Measurements from ENCODE around the gene MPRIP.
"Not testable (repeated sequence)": the region's sequence is repeated elsewhere in the genome, so short reads cannot be mapped to it uniquely, and the experiment has no call there.

The MPRIP gene

DNA sequence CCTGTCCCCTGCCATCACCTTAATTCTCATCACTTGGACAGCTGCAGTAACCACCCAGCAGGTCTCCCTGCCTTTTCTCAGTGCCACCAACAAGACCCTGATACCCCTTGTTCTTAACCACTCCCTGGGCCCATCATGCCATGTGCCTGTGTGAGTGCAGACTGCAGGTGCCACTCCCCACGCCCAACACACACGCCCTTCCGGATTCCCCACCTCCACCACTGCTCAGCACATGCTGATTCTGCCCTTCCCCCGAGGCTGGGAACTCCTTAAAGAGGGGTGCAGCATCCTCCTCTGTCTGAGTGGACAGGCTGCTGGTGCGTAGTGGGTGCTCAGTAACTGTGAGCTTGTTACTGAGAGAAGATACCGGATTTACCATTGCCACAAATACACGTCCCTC lies 111.5 kb downstream of the MPRIP start:
- DNase-seq: no peak

DNA sequence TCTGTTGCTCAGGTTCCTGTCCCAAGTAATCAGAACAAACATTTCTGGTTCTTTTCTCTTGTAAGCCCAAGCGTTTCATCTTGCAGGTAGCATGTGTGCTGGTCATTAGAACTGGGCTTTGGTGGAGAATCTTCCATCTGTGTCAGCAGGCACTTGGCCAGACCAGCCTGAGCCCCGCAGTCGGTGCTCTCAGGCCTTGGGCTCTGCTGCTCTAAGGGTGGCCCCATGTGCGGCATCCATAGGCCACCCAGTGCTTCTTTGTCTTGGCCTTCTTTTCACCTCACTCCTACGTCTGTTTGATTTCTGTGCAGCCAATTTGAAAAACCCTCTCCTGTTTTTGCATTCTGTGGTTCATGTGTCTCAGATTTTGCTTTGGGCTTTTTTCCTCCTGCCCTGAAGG lies 112.3 kb downstream of the MPRIP start:
- DNase-seq: no peak

DNA sequence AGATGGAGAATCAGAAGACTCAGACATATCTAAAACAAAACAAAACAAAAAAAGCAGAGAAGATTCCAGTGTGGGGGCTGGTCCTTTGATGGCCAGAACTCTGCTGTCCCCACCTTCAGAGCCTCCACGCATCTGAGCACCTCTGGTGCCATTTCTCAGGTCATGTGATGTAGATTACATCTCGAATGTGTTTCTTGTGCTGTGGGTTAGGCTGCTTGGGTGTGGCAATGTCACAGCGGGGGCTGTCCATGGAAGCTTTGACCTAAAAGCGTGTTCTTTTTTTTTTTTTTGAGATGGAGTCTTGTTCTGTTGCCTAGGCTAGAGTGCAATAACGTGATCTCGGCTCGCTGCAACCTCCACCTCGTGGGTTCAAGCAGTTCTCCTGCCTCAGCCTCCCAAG lies 112.7 kb downstream of the MPRIP start:
- DNase-seq: no peak

DNA sequence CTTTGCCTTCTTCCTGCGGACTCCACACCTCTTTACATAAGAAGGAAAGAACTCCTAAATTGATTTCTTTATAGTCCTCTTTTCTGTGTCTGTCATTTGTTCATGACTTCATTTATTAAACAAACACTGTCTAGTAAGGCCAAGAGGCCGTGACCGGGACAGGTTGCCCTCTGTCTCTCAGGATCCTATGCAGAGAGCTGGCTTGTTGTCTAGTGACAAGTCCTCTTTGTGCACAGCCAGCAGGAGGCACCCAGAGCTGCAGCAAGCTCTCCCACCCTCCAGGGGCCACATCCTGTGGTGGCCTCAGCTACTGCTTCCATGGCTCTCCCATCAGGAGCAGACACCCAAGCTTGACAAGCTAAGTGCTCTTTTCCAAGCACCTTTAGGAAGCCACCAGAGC lies 113.3 kb downstream of the MPRIP start:
- no peak for DNase-seq

DNA sequence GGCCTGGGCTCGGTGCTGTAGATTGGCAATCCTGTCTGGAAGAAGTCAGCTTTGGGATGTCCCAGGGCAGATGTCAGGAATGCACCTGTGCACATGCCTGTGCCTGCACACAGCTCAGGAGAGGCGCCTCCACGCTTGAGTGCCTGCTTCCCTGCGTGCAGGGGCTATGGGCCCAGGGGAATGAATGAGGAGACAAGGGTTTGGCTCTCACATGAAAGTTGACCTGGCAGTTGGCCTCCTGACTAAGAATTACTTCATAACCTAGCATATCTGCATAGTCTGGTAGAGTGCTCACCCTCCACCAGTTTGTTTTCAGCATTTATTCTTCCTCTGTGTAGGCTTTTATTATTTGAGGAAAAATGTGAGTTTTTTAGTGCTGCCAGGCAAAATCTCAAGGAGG lies 113.8 kb downstream of the MPRIP start:
- no peak for DNase-seq

DNA sequence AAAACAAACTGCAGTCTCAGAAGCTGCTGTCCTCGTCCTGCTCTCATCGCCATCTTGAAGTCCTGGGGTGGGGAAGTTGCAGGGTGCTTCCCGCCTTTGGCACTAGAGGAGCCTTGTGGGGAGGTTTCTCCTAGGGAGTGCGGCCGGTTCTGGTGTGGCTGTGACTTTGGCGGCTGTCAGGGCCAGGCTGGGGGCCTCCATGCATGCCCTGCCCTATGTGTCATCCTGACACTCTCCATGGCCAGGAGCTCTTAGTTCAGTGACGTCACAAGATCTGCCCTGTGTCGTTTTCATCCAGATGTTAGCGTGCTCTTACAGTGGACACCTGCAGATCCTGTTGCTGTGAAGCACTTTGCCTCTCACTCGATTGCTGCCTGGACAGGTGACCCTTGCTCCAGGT lies 114.3 kb downstream of the MPRIP start:
- no peak for DNase-seq

DNA sequence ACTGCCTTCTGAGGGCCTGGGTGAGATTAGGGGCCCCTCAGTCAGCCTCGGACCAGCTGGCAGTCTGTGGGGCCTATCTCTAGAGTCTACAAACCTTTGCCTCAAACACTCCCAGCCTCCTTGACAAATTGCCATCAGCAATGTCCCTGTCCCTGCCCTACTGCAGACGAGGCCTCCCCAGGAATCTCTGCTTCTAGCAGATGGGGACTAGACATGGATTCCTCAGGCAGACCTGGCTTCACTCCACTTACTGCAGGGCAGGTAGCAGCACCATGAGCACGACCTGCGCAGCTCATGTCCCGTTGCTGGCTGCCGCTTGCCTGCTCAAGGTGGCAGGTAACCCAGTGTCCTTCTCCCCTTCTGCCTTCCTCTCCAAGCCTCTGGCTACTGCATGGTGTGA lies 114.8 kb downstream of the MPRIP start:
- DNase-seq: no peak

DNA sequence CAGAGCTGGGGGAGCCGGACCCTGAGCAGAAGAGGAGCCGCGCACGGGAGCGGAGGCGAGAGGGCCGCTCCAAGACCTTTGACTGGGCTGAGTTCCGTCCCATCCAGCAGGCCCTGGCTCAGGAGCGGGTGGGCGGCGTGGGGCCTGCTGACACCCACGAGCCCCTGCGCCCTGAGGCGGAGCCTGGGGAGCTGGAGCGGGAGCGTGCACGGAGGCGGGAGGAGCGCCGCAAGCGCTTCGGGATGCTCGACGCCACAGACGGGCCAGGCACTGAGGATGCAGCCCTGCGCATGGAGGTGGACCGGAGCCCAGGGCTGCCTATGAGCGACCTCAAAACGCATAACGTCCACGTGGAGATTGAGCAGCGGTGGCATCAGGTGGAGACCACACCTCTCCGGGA lies 116.2 kb downstream of the MPRIP start:
- DNase-seq: not testable (repeated sequence)

DNA sequence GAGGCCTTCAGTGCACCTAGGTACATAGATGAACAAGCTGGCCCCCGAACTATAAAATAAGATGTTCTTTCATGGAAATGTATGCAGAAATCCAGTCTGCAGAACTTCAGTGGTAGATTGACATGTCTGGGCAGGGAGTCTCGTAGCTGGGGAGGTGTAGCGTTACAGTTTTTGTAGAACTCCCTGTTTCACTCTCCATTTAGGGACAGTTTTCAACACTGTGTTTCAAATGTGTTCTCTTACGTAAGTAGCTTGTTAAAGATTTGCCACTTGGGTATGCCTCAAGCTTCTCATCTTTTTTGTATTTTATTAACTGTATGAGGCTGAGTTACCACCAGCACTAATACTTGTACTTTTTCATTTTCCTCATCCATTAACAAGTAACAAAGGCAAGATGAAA lies 117.3 kb downstream of the MPRIP start:
- DNase-seq: no peak

DNA sequence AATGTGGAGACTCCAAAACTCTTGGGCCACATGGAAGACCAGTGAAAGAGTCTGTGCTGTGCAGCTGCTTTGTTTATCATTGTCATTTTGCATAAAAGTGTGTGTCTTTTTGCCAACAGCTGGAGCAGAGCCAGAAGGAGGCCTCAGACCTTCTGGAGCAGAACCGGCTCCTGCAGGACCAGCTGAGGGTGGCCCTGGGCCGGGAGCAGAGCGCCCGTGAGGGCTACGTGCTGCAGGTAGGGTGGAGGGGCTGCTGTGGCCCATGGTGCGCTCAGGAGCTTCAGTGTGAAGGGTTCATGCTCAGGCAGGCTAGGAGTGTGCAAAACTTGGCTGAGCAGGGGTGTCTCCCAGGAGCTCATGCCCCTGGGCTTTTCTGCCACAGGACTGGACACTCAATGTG lies 118.9 kb downstream of the MPRIP start:
- DNase-seq: no peak

DNA sequence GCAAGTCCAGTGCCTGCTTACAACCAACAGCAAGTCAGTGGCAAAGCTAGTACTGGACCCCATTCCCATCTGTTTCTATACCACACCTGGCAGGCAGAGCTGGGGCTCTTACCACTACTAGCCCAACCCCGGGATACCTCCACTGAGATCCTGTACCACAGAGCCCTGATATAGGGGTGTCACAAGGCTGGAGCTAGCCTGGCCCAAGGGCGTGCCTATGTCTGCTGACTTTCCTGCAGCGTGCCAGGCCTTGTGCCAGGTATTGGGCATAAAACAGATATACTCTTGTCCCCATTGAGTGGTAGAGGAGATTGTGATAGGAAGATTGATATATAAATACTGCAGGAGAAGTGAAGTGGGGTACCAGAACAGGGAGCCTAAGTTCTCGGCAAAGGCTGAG lies 119.5 kb downstream of the MPRIP start:
- no peak for DNase-seq

DNA sequence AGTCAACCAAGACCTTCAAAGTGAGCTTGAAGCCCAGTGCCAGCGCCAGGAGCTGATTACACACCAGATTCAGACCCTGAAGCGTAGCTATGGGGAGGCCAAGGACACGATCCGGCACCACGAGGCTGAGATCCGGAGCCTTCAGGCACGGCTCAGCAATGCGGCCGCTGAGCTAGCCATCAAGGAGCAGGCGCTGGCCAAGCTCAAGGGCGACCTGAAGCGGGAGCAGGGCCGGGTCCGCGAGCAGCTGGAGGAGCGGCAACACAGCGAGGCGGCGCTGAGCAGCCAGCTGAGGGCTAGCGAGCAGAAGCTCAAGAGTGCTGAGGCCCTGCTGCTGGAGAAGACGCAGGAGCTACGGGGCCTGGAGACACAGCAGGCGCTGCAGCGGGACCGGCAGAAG lies 121.9 kb downstream of the MPRIP start:
- no peak for DNase-seq

DNA sequence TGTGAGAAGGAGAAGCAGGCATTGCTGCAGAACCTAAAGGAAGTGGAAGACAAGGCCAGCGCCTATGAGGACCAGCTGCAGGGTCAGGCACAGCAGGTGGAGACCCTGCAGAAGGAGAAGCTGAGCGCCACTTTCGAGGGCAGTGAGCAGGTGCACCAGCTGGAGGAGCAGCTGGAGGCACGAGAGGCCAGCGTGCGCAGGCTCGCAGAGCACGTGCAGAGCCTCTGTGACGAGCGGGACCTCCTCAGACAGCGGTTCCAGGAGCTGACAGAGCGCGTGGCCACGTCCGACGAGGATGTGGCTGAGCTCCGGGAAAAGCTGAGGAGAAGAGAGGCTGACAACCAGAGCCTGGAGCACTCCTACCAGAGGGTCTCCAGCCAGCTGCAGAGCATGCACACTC lies 122.4 kb downstream of the MPRIP start:
- no peak for DNase-seq

DNA sequence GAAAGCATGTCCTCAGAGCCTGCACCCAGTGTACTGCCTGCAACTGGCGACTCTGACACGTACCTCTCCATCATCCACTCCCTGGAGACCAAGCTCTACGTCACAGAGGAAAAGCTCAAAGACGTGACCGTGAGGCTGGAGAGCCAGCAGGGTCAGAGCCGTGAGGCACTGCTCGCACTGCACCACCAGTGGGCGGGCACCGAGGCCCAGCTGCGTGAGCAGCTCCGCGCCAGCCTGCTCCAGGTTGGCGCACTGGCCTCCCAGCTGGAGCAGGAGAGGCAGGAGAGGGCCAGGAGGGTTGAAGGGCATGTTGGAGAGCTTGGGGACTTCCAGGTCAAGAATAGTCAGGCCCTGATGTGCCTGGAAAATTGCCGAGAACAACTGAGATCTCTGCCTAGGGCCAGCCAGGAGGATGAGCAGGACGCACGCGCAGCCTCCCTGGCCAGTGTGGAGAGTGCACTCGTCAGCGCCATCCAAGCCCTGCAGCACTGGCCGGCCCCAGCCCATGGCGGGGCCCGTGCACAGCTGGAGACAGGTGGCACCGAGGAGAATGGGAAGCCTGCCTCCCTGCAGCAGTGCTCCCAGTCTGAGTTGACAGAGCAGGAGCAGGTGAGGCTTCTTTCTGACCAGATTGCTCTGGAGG lies 123.5 kb downstream of the MPRIP start:
- no peak for DNase-seq

DNA sequence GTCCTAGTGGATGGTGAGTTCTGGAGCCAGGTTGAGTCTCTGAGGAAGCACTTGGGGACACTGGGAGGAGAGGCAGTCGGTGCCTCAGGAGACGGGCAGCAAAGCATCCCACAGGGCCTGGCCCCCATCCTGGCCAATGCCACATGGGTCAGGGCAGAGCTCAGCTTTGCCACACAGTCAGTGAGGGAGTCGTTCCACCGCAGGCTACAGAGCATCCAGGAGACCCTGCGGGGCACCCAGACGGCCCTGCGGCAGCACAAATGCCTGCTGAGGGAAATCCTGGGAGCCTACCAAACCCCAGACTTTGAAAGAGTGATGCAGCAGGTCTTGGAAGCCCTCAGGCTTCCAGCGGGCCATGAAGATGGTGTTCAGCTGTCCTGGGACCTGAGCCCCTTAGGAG lies 124.2 kb downstream of the MPRIP start:
- DNase-seq: no peak

DNA sequence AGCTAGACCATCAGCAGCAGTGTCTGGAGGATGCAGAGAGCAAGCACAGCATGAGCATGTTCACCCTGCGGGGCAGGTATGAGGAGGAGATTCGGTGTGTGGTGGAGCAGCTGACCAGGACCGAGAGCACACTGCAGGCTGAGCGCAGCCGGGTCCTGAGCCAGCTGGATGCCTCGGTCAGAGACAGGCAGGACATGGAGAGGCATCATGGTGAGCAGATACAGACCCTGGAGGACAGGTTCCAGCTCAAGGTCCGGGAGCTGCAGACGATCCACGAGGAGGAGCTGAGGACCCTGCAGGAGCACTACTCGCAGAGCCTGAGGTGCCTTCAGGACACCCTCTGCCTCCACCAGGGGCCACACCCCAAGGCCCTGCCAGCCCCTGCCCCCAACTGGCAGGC lies 125.1 kb downstream of the MPRIP start:
- no peak for DNase-seq

DNA sequence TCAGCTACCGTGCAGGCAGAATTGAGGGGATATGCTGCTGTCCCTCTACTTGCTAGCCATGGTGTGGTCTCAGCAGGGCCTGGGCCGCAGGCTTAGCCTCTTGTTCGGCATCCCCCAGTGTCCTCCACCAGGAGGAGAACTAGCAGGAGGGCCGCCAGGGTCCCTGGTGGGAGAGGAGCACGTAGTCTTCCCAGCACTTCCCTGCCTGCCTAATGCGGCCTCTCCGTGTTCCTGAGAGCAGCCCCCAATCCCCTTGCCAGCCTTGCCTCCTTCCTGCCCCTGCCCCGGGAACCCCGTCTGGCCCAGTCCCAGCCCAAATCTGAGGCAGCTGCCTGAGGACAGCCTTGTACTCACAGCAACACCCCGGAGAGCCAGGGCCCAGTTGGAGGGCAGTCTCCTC lies 125.7 kb downstream of the MPRIP start:
- no peak for DNase-seq

DNA sequence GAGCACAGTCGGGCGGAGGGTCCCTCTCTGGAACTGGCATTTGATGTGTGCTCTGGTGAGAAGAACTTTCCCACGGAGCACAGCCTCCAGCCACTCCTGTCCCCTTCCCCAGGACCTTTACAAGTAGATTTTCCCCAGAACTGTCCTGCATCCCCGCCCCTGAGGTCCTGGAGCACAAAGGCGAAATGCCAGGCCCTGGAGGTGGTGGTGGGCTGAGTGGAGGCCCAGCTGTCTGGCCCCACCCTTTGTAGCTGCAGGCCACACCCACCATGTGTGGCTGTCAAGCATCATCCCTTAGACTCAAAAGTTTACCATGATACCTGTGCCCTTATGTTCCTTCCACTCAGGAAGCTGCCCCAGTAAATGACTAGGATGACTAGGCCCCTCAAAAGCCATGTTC lies 126.1 kb downstream of the MPRIP start:
- no peak for DNase-seq

DNA sequence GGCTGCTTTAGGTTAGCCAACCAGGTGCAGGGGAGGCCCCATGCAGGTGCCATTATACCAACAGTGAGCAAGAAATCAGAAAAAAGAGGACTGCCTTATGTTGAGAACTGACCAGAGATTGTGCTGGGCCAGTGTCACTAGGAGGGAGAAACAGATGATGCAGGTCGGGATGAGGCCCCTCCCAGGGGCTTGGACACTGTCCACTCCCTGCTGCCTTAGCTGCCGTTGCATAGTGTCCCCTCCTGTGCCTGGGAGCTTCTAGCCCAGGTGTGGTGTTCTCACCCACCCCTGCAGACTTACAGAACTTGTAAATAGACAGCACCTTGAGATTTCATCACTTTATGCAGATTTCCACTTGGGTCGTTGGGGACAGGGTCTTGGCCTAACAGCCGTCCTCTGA lies 127.1 kb downstream of the MPRIP start:
- DNase-seq: no peak

DNA sequence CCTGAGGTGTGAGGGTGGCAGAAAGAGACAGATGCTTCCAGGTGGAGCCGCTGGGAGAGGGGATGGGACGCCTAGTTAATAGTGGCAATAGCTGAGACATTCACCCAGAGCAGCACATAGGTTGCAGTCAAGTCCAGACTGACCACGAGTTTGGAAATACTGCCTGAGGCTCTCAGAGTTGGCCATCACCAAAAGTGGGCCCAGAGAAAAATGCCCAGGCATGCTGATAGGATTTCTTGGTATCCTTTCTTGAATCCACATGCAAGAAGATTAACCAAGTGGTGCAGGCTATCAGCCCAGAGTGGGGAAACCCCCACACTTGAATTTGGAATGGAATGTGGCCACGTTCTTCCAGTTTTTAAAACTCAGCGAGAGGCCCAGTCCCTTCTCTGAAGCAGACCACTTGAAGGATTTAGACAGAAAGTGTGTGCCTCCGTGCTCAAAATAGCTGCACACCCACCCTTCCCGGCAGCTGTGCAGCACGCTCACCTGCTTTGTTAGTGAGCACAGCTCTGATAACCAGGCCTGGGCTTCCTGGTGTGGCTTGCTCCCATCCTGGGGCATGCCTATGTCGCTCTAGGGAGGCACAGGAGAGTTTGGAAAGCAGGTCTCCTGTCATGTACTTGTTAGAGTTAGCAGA lies 128.2 kb downstream of the MPRIP start:
- no peak for DNase-seq

DNA sequence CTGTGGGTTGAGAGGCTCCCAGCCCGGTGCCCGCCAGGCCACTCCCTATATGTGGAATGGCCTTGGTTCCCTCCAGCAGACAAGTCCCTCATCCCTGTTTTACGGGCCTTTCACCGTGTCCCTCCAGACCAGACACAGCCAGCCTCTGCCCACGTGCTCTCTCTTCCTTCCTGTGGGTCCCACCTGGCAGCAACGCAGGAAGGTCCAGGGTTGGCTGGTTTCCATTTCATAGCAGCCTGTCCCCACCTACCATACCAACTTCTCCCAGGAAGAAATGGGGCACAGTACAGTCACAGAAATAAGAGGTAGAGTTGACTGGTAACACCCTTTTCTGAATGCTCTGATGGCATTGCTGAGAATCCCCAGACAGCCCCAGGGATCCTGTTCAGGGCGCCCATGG lies 128.9 kb downstream of the MPRIP start:
- DNase-seq: no peak

DNA sequence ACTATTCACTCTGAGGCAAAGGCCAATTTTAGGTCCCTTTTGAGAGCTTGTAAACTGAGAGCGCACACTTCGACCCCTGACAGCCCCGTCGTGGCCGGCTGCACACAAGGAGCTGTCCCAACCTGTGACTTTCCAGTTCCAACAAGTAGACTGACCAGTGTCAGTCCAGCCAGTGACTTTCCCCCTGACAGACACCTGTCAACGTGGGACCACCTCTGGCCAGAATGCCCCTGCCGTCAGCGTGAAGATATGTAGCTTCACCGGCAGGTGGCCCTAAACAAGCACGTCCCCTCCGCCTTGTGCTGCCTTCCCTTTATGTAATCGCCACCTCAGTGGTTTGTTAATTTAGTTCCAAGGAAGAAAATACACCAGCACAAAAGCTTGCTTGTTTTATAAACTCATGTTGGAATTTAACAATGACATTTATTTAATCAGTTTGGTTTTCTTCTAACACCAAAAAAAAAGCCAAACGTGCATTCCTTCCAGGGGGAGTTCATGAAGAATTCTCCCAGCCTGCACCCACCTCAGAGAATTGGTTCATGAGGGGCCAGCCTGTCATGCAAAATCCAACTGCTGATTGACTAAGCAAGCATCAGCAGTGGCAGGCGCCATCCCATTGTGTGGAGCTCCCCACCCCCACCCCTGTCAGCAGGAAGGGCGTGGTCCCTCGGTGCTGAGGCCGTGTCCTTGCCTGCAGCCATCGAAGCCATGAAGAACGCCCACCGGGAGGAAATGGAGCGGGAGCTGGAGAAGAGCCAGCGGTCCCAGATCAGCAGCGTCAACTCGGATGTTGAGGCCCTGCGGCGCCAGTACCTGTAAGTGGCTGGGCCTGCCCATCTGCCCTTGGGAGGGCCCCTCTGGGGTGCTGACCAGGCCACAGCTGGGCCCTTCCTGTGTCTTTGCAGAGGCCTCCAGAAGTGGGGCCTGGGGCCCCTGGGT lies 130.0 kb downstream of the MPRIP start:
- DNase-seq: no peak

DNA sequence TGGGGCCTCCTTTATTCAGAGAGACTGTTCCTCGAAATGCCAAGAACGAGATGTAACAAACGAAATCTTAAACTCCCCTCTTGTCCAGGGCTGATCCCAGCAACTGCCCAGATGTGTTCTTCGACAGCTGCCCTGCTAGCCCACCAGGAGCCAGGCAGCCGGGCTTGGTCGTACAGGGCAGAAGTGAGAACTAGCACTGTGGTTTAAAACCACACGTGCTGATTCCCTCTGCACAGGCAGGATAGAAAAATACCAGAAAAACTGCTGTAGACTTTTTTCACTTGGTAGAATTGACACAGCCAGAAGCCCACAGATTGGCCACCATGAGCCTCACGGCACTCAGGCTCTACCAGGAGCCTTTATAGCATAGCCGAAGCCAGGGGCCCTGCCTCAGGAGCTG lies 130.7 kb downstream of the MPRIP start:
- no peak for DNase-seq

DNA sequence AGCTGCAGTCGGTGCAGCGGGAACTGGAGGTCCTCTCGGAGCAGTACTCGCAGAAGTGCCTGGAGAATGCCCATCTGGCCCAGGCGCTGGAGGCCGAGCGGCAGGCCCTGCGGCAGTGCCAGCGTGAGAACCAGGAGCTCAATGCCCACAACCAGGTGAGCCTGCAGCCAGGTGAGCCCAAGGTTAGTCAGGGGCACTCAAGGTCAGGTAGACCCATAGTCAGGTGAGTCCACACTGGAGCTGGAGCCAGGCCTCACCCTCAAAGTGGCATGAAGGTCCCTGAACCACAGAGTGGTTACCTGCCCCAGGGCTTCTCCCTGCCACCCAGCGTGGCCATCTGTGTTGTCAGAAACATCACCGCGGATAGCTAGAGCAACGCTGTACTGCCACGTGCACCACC lies 131.7 kb downstream of the MPRIP start:
- no peak for DNase-seq
